ENCODE data around the gene YLPM1. TPM values are rescaled to one million over a fixed set of nuclear protein-coding genes. Genes with fewer than 3 reads are reported as not detected.
A peak's percentile ranks its signal among the peaks of the same experiment; 100 is the strongest.
"Not testable (repeated sequence)": the region's sequence is repeated elsewhere in the genome, so short reads cannot be mapped to it uniquely, and the experiment has no call there.

YLPM1 gene
- total RNA-seq, 1 donor from 2014 or later: 33.5 TPM

DNA sequence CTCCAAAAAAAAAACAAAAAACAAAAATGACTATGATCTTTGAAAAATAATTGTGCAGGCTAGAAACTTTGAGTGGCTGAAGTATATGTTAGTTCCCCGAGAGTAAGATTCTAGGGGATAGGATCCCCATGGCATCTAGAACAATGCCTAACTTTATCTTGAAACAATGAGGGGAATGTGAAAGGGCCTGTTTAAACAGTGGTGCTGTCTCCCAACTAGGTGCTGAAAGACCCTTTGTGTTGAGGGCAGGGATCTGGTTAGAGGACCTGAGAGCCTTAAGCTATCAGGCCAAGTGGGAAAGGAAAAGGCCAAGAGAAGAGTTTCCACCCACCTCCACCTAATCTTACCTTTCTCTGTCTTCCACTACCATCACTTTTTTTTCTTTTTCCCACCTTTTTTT lies 6.8 kb upstream of the YLPM1 start:
- no peaks in the 10 kb centered on the region for H3K36me3 ChIP-seq (ENCODE audit: control insufficient read depth, insufficient read depth, low read length)
- TF ChIP-seq, protein P1, sequence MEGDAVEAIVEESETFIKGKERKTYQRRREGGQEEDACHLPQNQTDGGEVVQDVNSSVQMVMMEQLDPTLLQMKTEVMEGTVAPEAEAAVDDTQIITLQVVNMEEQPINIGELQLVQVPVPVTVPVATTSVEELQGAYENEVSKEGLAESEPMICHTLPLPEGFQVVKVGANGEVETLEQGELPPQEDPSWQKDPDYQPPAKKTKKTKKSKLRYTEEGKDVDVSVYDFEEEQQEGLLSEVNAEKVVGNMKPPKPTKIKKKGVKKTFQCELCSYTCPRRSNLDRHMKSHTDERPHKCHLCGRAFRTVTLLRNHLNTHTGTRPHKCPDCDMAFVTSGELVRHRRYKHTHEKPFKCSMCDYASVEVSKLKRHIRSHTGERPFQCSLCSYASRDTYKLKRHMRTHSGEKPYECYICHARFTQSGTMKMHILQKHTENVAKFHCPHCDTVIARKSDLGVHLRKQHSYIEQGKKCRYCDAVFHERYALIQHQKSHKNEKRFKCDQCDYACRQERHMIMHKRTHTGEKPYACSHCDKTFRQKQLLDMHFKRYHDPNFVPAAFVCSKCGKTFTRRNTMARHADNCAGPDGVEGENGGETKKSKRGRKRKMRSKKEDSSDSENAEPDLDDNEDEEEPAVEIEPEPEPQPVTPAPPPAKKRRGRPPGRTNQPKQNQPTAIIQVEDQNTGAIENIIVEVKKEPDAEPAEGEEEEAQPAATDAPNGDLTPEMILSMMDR (IDR thresholded peaks at IDR 0.05; ENCODE audit: insufficient read depth, low read length, poor library complexity, severe bottlenecking): no peak
- H3K4me3 ChIP-seq (ENCODE audit: low read depth, low read length): no peak overlapping the region
- no peak for DNase-seq (ENCODE audit: low read depth)
- H3K27me3 ChIP-seq (ENCODE audit: control insufficient read depth, insufficient read depth, low read length): no peaks in the 10 kb centered on the region

- H3K36me3 ChIP-seq (ENCODE audit: control insufficient read depth, insufficient read depth, low read length); DNase-seq (ENCODE audit: low read depth); H3K4me3 ChIP-seq (ENCODE audit: low read depth, low read length); H3K27me3 ChIP-seq (ENCODE audit: control insufficient read depth, insufficient read depth, low read length): not testable (repeated sequence)
Observed at GRCh38 chr14:74758505-74758904, 4.6 kb upstream of the YLPM1 start.

DNA sequence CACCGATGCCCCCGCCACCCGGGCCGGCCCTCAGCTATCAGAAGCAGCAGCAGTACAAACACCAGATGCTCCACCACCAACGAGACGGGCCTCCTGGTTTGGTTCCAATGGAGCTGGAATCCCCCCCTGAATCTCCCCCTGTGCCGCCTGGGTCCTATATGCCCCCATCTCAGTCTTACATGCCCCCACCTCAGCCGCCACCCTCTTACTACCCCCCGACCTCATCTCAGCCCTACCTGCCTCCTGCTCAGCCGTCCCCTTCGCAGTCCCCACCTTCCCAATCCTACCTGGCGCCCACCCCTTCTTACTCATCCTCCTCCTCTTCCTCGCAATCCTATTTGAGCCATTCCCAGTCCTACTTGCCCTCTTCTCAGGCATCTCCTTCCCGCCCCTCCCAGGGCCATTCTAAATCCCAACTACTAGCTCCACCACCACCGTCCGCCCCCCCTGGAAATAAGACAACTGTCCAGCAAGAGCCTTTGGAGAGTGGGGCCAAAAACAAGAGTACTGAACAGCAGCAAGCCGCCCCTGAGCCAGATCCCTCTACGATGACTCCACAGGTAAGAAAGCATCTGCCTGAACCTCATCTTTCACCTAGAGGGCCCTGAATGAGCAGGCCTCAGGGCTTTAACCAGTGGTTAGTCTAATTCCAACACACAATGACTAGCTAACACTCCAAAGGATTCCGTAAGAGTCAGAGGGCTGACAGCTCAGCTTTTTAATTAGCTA lies 851 bp downstream of the YLPM1 start:
- Histone ChIP-seq H3K4me3 (ENCODE audit: low read depth, low read length) (peak overlapping the region; percentile 78), H3K36me3 (ENCODE audit: control insufficient read depth, insufficient read depth, low read length) (no peaks in the 10 kb centered on the region), H3K27me3 (ENCODE audit: control insufficient read depth, insufficient read depth, low read length) (no peaks in the 10 kb centered on the region)
- DNase-seq (ENCODE audit: low read depth): no peak
- TF ChIP-seq, protein P1 (IDR thresholded peaks at IDR 0.05; ENCODE audit: insufficient read depth, low read length, poor library complexity, severe bottlenecking): no peak

GRCh38 chr14:74765721-74766120 lies 2.6 kb downstream of the YLPM1 start:
- no peak overlapping the region for H3K4me3 ChIP-seq (ENCODE audit: low read depth, low read length)
- TF ChIP-seq, protein P1 (IDR thresholded peaks at IDR 0.05; ENCODE audit: insufficient read depth, low read length, poor library complexity, severe bottlenecking): no peak
- H3K36me3 ChIP-seq (ENCODE audit: control insufficient read depth, insufficient read depth, low read length): no peaks in the 10 kb centered on the region
- no peaks in the 10 kb centered on the region for H3K27me3 ChIP-seq (ENCODE audit: control insufficient read depth, insufficient read depth, low read length)
- DNase-seq (ENCODE audit: low read depth): no peak

DNA sequence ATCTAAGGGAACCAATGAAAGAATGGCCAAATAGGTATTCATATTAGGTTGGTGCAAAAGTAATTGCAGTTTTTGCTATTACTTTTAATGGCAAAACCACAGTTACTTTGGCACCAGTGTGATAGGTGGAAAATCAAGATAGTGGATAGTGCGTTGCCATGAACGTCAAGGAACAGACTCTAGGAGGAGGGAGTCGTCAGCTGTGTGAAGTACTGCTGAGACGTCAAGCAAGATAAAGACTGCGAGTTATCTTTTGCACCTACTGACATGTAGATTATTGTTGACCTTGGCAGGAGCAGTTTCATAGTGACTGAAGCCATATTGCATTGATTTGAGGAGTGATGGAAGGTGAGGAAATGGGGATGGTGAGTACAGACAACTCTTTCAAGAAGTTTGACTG lies 8.3 kb downstream of the YLPM1 start:
- Histone ChIP-seq H3K36me3 (ENCODE audit: control insufficient read depth, insufficient read depth, low read length) (no peaks in the 10 kb centered on the region), H3K4me3 (ENCODE audit: low read depth, low read length) (no peak overlapping the region), H3K27me3 (ENCODE audit: control insufficient read depth, insufficient read depth, low read length) (no peaks in the 10 kb centered on the region)
- DNase-seq (ENCODE audit: low read depth): no peak
- TF ChIP-seq, protein P1 (IDR thresholded peaks at IDR 0.05; ENCODE audit: insufficient read depth, low read length, poor library complexity, severe bottlenecking): no peak

DNA sequence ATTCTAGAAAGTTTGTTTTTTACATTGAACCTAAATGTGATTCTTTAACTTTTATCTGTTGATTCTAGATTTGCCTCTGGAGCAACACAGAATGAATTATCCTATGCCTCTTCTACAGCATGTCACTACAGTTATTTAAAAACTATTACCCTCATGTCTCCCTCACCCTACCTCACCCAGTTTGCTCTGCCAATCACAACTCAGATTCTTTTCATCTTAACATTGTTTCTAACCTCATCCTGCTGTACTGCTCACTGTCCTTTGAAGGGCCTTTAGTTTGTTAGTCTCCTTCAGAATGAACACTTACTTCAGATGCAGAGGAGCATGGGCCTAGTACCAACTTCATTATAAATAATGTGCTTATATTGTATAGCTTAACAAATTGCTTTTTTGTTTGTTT lies 21.5 kb downstream of the YLPM1 start:
- H3K4me3 ChIP-seq (ENCODE audit: low read depth, low read length): no peak overlapping the region
- peaks cover 6% of the 10 kb centered on the region for H3K36me3 ChIP-seq (ENCODE audit: control insufficient read depth, insufficient read depth, low read length)
- DNase-seq (ENCODE audit: low read depth): no peak
- TF ChIP-seq, protein P1 (IDR thresholded peaks at IDR 0.05; ENCODE audit: insufficient read depth, low read length, poor library complexity, severe bottlenecking): no peak
- no peaks in the 10 kb centered on the region for H3K27me3 ChIP-seq (ENCODE audit: control insufficient read depth, insufficient read depth, low read length)
